ENCODE results near the gene TBC1D22A. TPM values are rescaled to one million over a fixed set of nuclear protein-coding genes. Genes with fewer than 3 reads are reported as not detected.

TBC1D22A gene
- total RNA-seq, 2 donors from 2014 or later: 21.5 to 23.1 TPM

DNA sequence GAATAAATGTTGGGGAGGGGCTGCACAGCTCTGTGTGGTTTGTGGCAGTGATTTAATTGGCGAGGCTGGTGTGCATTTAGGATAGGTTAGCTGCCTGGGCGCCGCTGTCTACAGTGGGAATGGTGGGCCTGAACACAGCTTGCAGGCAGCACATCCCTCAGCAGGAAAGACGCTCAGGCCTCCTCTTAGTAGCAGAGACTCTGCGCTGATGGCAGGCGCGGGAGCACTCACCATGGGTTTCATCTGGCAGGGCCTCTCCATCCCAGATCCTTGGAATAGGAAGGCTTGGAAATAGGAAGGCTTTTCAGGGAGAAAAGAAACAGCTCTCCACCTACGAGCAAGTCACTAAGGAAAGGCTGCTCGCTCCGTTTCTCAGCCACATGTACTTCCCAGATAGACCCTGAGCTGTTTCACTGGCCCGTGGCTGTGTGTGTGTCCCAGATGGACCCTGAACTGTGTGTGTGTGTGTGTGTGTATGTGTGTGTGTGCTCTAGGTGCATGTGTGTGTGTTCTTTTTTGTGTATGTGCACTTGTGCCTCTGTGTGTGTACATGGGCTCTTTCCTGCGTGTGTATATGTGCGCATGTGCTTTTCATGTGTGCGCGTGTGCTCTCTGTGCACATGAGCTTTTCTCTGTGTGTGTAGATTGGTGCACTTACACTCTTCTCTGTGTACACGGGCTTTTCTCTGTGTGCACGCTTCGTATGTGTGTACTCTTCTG is 144.0 kb downstream of the TBC1D22A start:
- WGBS, 2 donors: 94 to 97% methylated on average over 14 to 18 of the region's 18 CpGs
- Histone ChIP-seq H3K27ac (no peak overlapping the region), H3K4me1 (no peaks in the 10 kb centered on the region), H3K4me3 (no peak overlapping the region), H3K9me3 (no peaks in the 10 kb centered on the region), H3K27me3 (no peaks in the 10 kb centered on the region), H3K36me3 (replicated peaks in 1 of 2; ENCODE audit: insufficient read depth in 1 of 2, low read depth in 2 of 2) (no peaks in the 10 kb centered on the region)
- DNase-seq (no peak), ATAC-seq (no peak)
- TF ChIP-seq POLR2A (IDR thresholded peaks at IDR 0.05): no peak
- TF ChIP-seq, protein P1, sequence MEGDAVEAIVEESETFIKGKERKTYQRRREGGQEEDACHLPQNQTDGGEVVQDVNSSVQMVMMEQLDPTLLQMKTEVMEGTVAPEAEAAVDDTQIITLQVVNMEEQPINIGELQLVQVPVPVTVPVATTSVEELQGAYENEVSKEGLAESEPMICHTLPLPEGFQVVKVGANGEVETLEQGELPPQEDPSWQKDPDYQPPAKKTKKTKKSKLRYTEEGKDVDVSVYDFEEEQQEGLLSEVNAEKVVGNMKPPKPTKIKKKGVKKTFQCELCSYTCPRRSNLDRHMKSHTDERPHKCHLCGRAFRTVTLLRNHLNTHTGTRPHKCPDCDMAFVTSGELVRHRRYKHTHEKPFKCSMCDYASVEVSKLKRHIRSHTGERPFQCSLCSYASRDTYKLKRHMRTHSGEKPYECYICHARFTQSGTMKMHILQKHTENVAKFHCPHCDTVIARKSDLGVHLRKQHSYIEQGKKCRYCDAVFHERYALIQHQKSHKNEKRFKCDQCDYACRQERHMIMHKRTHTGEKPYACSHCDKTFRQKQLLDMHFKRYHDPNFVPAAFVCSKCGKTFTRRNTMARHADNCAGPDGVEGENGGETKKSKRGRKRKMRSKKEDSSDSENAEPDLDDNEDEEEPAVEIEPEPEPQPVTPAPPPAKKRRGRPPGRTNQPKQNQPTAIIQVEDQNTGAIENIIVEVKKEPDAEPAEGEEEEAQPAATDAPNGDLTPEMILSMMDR (IDR thresholded peaks at IDR 0.05): no peak
- intact Hi-C loops (cut with DNase I): no loop called here

DNA sequence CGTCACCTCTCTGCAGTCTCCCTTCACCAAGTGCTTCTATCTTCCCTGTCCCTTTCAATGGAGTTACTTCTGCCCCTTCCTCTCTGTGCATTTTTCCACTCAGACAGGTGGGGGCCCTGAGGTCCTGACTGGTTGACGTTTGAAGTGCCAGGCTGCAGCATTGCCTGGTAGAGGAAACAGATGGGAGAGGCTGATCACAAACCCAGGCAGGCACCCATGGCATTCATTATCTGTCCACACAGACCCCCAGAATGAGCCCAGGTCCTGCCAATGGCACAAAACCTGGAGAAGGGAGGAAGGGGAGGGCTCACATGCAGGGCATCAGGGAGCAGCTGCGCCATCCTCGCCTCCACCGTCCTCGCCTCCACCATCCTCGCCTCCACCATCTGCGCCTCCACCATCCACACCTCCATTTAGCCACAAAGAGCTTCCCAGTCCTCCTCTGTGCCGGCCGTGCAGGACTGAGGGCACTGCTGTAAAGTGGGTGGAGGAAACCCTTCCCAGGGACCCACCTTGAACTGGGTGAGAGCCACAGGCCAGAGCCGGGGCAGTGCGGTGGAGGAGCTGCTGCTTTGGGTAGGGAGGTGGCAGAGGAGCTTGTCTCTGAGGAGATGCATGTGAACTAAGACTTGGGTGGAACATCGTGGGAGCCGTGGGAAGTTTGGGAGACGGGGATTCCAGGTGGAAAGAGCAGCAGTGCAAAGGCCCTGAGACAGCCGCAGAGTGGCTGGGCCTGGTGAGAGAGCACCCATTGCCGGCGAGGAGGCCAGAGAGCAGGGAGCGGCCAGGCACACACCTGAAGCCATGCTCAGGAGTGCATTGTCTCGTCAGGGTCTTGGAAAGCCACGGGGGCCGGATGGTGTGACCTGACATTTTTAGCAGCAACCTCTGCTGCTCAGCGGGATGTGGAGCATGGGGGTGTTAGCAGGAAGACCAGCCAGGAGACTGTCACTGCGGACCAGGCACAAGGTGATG is 145.1 kb downstream of the TBC1D22A start:
- ATAC-seq: no peak
- intact Hi-C loops (cut with DNase I): no loop called here
- Histone ChIP-seq H3K4me1 (no peaks in the 10 kb centered on the region), H3K4me3 (no peak overlapping the region), H3K27ac (no peak overlapping the region), H3K9me3 (no peaks in the 10 kb centered on the region), H3K36me3 (replicated peaks in 1 of 2; ENCODE audit: insufficient read depth in 1 of 2, low read depth in 2 of 2) (no peaks in the 10 kb centered on the region), H3K27me3 (no peaks in the 10 kb centered on the region)
- TF ChIP-seq POLR2A (IDR thresholded peaks at IDR 0.05): no peak
- TF ChIP-seq, protein P1 (IDR thresholded peaks at IDR 0.05): no peak
- DNase-seq: no peak
- WGBS, 2 donors: 93 to 97% methylated on average over 21 to 24 of the region's 24 CpGs

DNA sequence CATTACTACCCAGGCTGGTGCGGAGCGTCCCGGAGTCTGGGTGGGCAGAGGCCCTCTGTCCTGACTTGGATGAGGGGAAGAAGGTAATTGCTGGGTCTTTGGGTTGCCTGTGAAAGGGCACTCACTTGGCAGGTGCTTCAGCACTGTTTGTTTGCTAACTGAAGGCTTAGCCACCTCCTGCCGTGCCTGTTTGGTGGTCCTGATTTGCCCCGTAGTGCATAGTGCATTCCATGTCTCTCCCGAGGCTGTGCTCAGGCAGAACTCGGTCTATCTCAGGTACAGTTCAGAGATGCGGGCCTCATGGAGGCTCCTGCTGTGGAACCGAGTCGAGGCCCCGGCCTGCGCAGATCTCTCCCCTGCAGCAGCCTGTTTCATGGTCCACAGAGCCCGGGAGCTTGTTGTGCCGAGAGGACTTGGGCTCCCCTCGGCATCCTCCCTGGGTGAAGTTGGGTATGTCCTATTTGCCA is 146.2 kb downstream of the TBC1D22A start:
- Histone ChIP-seq H3K27ac (no peak overlapping the region), H3K9me3 (no peaks in the 10 kb centered on the region), H3K27me3 (no peaks in the 10 kb centered on the region), H3K4me1 (no peaks in the 10 kb centered on the region), H3K36me3 (replicated peaks in 1 of 2; ENCODE audit: insufficient read depth in 1 of 2, low read depth in 2 of 2) (peaks cover 0 to 4% of the 10 kb centered on the region in 2 donors), H3K4me3 (no peak overlapping the region)
- intact Hi-C loops (cut with DNase I): no loop called here
- DNase-seq (no peak), ATAC-seq (no peak)
- 82 to 94% methylated on average over 7 to 10 of the region's 15 CpGs for WGBS, 2 donors
- TF ChIP-seq POLR2A (IDR thresholded peaks at IDR 0.05): no peak
- TF ChIP-seq, protein P1 (IDR thresholded peaks at IDR 0.05): no peak

DNA sequence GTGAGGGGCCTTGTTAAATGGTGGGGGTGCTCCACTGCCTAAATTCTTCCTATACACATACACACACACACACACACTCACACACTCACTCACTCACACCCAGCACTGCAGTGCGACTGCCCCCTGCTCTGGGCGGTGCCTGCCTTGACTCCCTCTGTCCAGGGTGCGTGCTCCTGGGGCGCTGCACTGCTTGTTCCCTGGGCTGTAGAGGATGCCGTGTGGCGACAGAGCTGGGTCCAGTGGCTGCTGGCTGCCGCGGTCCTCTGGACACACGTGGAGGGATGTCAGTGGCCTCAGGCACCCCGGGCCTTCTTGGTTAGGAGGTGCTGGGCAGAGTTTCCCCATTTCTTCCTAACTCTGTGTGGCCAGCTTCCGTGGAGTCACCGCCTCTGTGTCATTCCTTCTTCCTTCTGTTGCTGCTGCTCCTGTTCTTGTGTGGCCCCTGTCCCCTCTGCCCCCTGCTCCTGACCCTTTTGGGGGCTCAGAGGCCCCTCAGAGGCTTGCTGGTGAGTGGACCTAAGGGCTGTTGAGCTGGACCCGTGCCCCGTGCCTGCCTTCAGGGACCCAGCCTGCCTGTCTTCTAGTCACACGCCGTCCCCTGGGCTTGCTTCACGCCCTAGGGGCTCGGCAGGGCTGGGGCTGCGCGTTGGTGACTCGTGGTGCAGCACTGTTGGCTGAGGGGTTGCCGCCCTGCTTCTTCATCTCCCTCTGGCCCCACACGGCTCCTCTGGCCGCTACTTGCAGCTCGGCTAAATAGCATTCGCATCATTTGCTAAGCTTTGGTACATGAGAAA is 147.0 kb downstream of the TBC1D22A start:
- DNase-seq (no peak), ATAC-seq (no peak)
- Histone ChIP-seq H3K4me1 (no peaks in the 10 kb centered on the region), H3K27ac (no peak overlapping the region), H3K4me3 (no peak overlapping the region), H3K9me3 (no peaks in the 10 kb centered on the region), H3K36me3 (replicated peaks in 1 of 2; ENCODE audit: insufficient read depth in 1 of 2, low read depth in 2 of 2) (peaks cover 0 to 4% of the 10 kb centered on the region in 2 donors), H3K27me3 (no peaks in the 10 kb centered on the region)
- TF ChIP-seq POLR2A (IDR thresholded peaks at IDR 0.05): no peak
- TF ChIP-seq, protein P1 (IDR thresholded peaks at IDR 0.05): no peak
- intact Hi-C loops (cut with DNase I): no loop called here
- whole genome bisulfite sequencing, 2 donors: 95 to 96% methylated on average over 10 to 25 of the region's 26 CpGs
